Gastroesophageal sphincter (tissue), 4 donors: ENCODE measurements around the gene OSCP1. TPM values are rescaled to one million over a fixed set of nuclear protein-coding genes. Genes with fewer than 3 reads are reported as not detected.

Experiments used
- ATAC-seq: fragments of 150-250 bp; one replicate; pipeline ENCODE4 v1.9.1; 2016; ENCODE audit warnings: mild to moderate bottlenecking, moderate library complexity
- H3K27ac ChIP-seq, 4 donors: fragments of 200-600 bp; sonication (generic) in 3 of 4; 1 replicate in 3 of 4; 2 replicates in 1 of 4; pipeline ENCODE4 v1.5.1; 2016 to 2019
- H3K27me3 ChIP-seq: fragments of 200-600 bp; sonication (generic); one replicate; pipeline ENCODE4 v1.5.1; 2019
- H3K36me3 ChIP-seq, 2 donors: fragments of 200-600 bp; sonication (generic); one replicate each; pipeline ENCODE4 v1.5.1; 2019; ENCODE audit warnings: control low read depth in 1 of 2
- H3K4me1 ChIP-seq, 3 donors: fragments of 200-600 bp; sonication (generic); 1 replicate in 2 of 3; 2 replicates in 1 of 3; pipeline ENCODE4 v1.5.1; 2016 to 2019; ENCODE audit warnings: control low read depth in 2 of 3
- H3K4me3 ChIP-seq, 2 donors: fragments of 200-600 bp; sonication (generic); one replicate each; pipeline ENCODE4 v1.5.1; 2019; ENCODE audit warnings: mild to moderate bottlenecking in 1 of 2, moderate library complexity in 1 of 2
- H3K9me3 ChIP-seq, 3 donors: fragments of 200-600 bp; sonication (generic); one replicate each; pipeline ENCODE4 v1.5.1; 2017 to 2019; ENCODE audit warnings: control low read depth in 2 of 3
- EP300 ChIP-seq: sonication (generic); formaldehyde crosslinking; IDR thresholded peaks from one replicate; pipeline ENCODE4 v1.6.1; 2017; ENCODE audit warnings: antibody characterized with exemption, mild to moderate bottlenecking
- POLR2A ChIP-seq, 2 donors: fragments of 450-650 bp; IDR thresholded peaks; one replicate each; pipeline ENCODE4 v1.6.1; 2017; ENCODE audit warnings: antibody characterized with exemption in 2 of 2, mild to moderate bottlenecking in 2 of 2, moderate library complexity in 1 of 2
- POLR2AphosphoS5 ChIP-seq: sonication (generic); formaldehyde crosslinking; IDR thresholded peaks from one replicate; pipeline ENCODE4 v1.6.1; 2017; ENCODE audit warnings: antibody characterized with exemption
- WGBS, 2 donors: methylation state at CpG; one replicate each; pipeline ENCODE4 v1.1.5; 2018; ENCODE audit warnings: low coverage in 1 of 2; 5-methylcytosine and 5-hydroxymethylcytosine counted together
- small RNA-seq, 4 donors: library from RNA; depleted of rRNA; stranded (forward); fragments of <200 nt; gene quantifications; one replicate each; pipeline ENCODE3, GENCODE V24; 2016
- total RNA-seq, 4 donors: library from RNA; depleted of rRNA; stranded (reverse); fragments of >200 nt; gene quantifications; one replicate each; pipeline ENCODE4 v1.1.0, GENCODE V29; 2016
- TF ChIP-seq, protein P1 (sequence below), 4 experiments: fragments of 200-600 bp in 2 of 4; fragments of 450-650 bp in 2 of 4; sonication (generic) in 1 of 4; IDR thresholded peaks; one replicate each; pipeline ENCODE4 v1.5.1; 2017 to 2019; ENCODE audit warnings: antibody characterized with exemption in 4 of 4, mild to moderate bottlenecking in 2 of 4, moderate library complexity in 2 of 4

The OSCP1 gene
- total RNA-seq, 4 donors from 2014 or later: 6.5 to 13.9 (median 10.0) TPM

DNA sequence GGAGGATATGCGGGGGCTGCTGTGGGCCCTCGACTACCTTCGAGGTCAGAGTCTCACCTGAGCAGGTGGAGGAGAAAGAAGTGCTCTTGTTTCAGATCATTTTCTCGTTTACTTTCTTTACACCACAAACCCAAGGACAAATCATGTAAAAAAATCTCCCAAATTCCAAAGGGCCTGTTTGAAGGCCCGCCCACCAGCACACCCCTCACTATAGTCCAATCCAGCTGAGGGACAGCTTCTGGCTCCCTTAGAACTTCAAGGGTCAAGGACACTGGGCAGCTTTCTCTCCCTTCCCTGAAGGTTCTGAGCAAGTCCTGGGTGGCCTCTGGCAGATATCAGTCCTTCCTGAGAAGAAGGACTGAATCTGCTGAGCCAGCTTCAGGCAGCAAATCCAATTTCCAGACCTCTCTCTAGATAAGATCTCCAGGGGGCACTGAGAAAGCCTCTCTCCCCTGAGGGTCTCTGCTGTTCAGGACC, 70.1 kb downstream of the OSCP1 start:
- H3K4me1 ChIP-seq: peaks cover 0 to 87% (median 25%) of the 10 kb centered on the region in 3 donors
- no peak overlapping the region for H3K4me3 ChIP-seq
- 74 to 88% methylated on average over 4 of the region's 5 CpGs for WGBS, 2 donors
- H3K36me3 ChIP-seq: no peaks in the 10 kb centered on the region
- TF ChIP-seq, protein P1, sequence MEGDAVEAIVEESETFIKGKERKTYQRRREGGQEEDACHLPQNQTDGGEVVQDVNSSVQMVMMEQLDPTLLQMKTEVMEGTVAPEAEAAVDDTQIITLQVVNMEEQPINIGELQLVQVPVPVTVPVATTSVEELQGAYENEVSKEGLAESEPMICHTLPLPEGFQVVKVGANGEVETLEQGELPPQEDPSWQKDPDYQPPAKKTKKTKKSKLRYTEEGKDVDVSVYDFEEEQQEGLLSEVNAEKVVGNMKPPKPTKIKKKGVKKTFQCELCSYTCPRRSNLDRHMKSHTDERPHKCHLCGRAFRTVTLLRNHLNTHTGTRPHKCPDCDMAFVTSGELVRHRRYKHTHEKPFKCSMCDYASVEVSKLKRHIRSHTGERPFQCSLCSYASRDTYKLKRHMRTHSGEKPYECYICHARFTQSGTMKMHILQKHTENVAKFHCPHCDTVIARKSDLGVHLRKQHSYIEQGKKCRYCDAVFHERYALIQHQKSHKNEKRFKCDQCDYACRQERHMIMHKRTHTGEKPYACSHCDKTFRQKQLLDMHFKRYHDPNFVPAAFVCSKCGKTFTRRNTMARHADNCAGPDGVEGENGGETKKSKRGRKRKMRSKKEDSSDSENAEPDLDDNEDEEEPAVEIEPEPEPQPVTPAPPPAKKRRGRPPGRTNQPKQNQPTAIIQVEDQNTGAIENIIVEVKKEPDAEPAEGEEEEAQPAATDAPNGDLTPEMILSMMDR (IDR thresholded peaks at IDR 0.05): no peak
- TF ChIP-seq EP300 (no peak), POLR2A (IDR thresholded peaks at IDR 0.05) (no peak), POLR2AphosphoS5 (no peak)
- H3K9me3 ChIP-seq: no peaks in the 10 kb centered on the region
- ATAC-seq: no peak
- H3K27me3 ChIP-seq: no peaks in the 10 kb centered on the region
- H3K27ac ChIP-seq: peak overlapping the region in 3 of 4 donors; percentile 38 to 55 (median 49)

DNA sequence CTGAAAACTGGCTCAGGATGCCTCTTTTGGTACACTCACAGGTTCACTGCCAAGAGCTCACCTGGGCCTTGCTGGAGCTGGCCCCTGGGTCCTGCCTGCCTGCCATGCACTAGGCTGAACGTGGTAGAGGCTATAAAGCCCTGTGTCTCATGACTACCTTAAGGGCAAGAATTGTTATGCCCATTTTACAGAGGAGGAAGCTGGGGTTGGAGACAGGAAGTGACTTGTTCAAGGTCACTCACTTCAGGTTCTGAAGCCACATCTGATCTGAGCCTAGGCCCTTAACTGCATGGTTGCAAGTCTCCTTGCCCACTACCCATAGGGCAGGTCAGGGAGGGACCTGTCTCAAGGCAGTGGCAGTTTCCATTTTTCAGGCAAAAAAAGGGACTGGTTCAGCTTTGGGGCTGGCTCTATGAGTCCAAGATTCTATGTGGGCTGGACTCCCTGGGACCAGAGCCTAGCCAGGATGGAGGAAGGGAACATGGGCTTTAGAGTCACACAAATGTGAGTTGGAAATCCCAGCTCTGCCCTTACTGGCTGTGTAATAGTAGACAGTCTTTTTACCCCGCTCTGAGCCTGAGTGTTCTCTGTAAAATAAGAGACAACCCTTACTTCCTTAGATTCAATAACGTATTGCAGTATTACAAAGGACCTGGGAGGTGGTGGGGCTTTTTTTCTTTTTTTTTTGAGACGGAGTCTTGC, 72.3 kb downstream of the OSCP1 start:
- peak overlapping the region in 2 of 4 donors; percentile 29 to 39 for H3K27ac ChIP-seq
- no peak for ATAC-seq
- no peaks in the 10 kb centered on the region for H3K27me3 ChIP-seq
- no peaks in the 10 kb centered on the region for H3K9me3 ChIP-seq
- H3K36me3 ChIP-seq: no peaks in the 10 kb centered on the region
- no peak for TF ChIP-seq POLR2AphosphoS5
- TF ChIP-seq, protein P1 (IDR thresholded peaks at IDR 0.05): no peak
- no peak for TF ChIP-seq POLR2A (IDR thresholded peaks at IDR 0.05)
- no peak for TF ChIP-seq EP300
- 76 to 86% methylated on average over 2 of the region's 4 CpGs for WGBS, 2 donors
- no peak overlapping the region for H3K4me3 ChIP-seq
- H3K4me1 ChIP-seq: peaks cover 0 to 88% (median 31%) of the 10 kb centered on the region in 3 donors

DNA sequence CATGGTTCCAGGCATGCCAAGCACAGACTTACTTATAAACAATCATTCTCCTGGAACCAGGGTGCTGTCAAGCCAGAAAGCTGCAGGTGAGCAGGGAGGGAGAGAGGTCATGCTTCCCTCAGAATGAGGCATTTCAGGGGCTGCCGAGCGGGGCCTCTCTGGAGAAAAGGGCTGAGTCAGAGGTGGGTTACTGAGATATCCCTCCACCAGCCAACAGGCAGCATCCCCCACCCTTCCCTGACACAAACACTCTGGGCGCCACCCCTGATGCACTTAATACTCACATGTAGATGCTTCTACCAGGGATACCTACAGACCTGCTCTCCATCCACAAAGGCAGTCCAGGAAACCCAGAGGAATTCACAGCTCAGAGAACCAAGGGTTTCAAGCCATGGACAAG, 77.6 kb downstream of the OSCP1 start:
- no peaks in the 10 kb centered on the region for H3K27me3 ChIP-seq
- TF ChIP-seq POLR2A (IDR thresholded peaks at IDR 0.05) (no peak), POLR2AphosphoS5 (no peak), EP300 (no peak)
- TF ChIP-seq, protein P1 (IDR thresholded peaks at IDR 0.05): no peak
- H3K27ac ChIP-seq: peak overlapping the region in 3 of 4 donors; percentile 87 to 94 (median 87)
- H3K4me3 ChIP-seq: no peak overlapping the region
- no peak for ATAC-seq
- H3K4me1 ChIP-seq: peaks cover 0 to 76% (median 47%) of the 10 kb centered on the region in 3 donors
- no peaks in the 10 kb centered on the region for H3K9me3 ChIP-seq
- WGBS, 2 donors: no CpG with 5 or more reads among the region's 3 CpGs
- H3K36me3 ChIP-seq: peaks cover 0 to 2% of the 10 kb centered on the region in 2 donors

DNA sequence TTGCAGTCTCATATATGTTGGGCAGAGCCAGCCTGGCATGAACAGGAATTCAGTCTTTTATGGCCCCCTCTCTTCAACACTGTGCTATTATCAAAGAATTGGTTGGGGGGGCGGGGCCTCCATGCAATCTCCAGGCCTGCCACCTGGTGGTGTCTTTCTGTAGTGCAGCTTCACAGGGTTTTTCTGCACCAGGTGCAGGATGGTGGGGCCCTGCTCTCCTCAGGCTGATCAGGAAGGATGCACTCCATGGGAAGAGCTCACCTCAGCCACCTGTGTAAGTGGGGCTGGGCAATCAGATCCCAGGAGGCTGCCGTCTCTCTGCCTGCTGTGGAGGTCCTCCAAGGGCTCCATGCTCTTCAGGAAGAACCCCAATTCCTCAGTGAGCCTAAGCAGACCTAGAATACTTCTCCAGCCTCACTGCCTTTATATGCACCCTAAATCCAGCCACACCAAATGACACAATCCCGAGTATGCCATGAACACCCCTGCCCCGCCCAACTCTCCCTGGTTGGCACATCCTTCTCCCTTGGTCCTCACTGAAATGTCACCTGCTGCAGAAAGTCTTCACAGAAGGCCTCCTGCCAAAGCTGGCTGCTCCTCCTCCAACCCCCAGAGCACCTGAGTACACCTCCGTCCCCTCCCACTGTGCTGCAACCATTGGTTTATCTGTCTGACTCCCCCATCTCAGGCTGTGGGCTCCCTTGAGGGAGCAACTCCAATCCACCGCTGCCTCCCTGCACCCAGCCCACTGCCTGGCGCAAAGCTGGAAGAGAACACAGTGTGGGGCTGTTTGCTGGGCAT, 81.0 kb downstream of the OSCP1 start:
- TF ChIP-seq, protein P1 (IDR thresholded peaks at IDR 0.05): peak in 3 of 4 experiments; percentile 91 to 95 (median 94)
- TF ChIP-seq POLR2A (IDR thresholded peaks at IDR 0.05): no peak
- no peak for TF ChIP-seq POLR2AphosphoS5
- H3K36me3 ChIP-seq: peaks cover 0 to 9% of the 10 kb centered on the region in 2 donors
- H3K4me1 ChIP-seq: peaks cover 0 to 78% (median 50%) of the 10 kb centered on the region in 3 donors
- no peak overlapping the region for H3K4me3 ChIP-seq
- WGBS, 2 donors: 48 to 56% methylated on average over 3 of the region's 7 CpGs
- peak overlapping the region in 2 of 4 donors; percentile 30 to 32 for H3K27ac ChIP-seq
- ATAC-seq: peak; percentile 37
- H3K27me3 ChIP-seq: no peaks in the 10 kb centered on the region
- no peaks in the 10 kb centered on the region for H3K9me3 ChIP-seq

Small RNA genes lying within 50 kb of the gene (small RNA-seq; reads per million reads assigned to genes)
- 0 reads per million in 4 donors for gene RNU4-27P
- 2.2 to 7.6 (median 4.9) reads per million in 4 donors for gene SNORA63C

Other genes with a start within 250 kb of the OSCP1 start
- 100 to 1,000 TPM; 100 to 123 (median 114) TPM for gene THRAP3, start 226.0 kb downstream of the OSCP1 start, total RNA-seq
- gene SH3D21, start 144.1 kb downstream of the OSCP1 start, total RNA-seq: 1 to 10 TPM in 2 of 4 donors, under 1 TPM in 1, not detected in 1; 0.27 to 1.4 (median 1.3) TPM
- gene EVA1B, start 126.8 kb downstream of the OSCP1 start, total RNA-seq: 10 to 100 TPM; 42.0 to 68.7 (median 53.7) TPM
- gene STK40, start 64.5 kb downstream of the OSCP1 start, total RNA-seq: 100 to 1,000 TPM in 1 of 4 donors, 10 to 100 TPM in 3; 39.2 to 127 (median 68.6) TPM
- 10 to 100 TPM; 39.5 to 50.2 (median 47.3) TPM for gene LSM10, start 52.5 kb downstream of the OSCP1 start, total RNA-seq
- gene MRPS15, start 13.9 kb upstream of the OSCP1 start, total RNA-seq: 10 to 100 TPM; 52.6 to 68.5 (median 61.3) TPM
- 10 to 100 TPM in 2 of 4 donors, 1 to 10 TPM in 2; 2.7 to 26.8 (median 10.1) TPM for gene CSF3R, start 32.5 kb upstream of the OSCP1 start, total RNA-seq